ENCODE results near the gene DOC2A.
"Not testable (repeated sequence)": the region's sequence is repeated elsewhere in the genome, so short reads cannot be mapped to it uniquely, and the experiment has no call there.

The DOC2A gene

GRCh38 chr16:30026449-30026848 lies 15.6 kb upstream of the DOC2A start:
- no peak for DNase-seq

- DNase-seq: no peak
Observed at GRCh38 chr16:30025574-30025973, 14.7 kb upstream of the DOC2A start.

DNA sequence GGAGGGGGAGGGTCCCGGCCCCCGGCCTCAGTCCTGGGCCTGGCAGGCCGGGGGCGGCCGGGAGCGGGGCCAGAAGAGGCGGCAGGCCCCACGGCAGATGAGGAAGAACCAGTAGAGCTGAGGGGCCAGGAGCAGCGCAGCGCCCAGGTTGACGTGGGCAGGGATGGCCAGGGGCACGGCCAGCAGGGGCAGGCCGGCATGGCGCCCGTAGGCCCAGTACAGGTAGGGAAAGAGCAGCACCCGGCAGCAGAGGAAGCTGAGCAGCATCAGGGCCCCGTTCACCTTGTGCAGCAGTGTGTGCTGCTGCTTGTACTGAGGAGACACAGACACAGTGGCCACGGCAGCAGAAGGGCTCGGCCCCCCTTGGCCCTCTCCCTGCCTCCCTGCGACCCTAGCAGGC lies 14.3 kb upstream of the DOC2A start:
- DNase-seq: no peak

- no peak for DNase-seq
Observed at GRCh38 chr16:30024451-30024850, 13.6 kb upstream of the DOC2A start.

DNA sequence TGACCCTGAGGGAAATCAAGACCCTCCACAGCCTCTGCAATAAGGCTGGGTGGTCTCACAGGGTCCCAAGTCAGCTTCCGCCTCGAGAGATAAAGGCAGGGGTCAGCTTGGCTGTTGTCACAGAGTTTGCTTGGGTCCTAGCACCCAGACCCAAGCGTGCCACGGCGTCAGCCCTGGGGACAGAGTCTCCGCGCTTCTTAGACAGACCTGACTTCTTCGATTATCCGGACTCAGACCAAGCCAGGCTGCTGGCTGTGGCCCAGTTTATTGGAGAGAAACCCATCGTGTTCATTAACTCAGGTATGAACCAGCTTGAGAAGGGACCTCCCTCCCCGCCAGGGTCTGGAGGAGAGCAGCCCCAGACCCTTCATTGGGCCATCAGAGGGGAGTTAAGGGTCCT lies 12.8 kb upstream of the DOC2A start:
- DNase-seq: no peak

GRCh38 chr16:30022887-30023286 lies 12.1 kb upstream of the DOC2A start, which contains the start of gene C16orf92:
Gene C16orf92, plus strand, starts transcription at chr16:30023198. Its CDS starts 143 bp downstream, at chr16:30023341.
- no peak for DNase-seq

GRCh38 chr16:30018731-30019158 lies 7.9 kb upstream of the DOC2A start:
- no peak for DNase-seq

GRCh38 chr16:30017937-30018336 lies 7.1 kb upstream of the DOC2A start:
- DNase-seq: not testable (repeated sequence)

DNA sequence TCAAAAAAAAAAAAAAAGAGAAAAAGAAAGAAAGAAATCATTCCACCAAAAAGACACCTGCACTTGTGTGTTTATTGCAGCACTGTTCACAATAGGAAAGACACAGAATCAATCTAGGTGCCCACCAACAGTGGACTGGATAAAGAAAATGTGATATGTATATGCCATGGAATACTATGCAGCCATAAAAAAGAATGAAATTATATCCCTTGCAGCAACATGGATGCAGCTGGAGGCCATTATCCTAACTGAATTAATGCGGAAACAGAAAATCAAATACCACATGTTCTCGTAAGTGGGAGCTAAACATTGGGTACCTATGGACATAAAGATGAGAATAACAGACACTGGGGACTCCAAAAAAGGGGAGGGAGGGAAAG lies 6.4 kb upstream of the DOC2A start:
- DNase-seq: no peak

DNA sequence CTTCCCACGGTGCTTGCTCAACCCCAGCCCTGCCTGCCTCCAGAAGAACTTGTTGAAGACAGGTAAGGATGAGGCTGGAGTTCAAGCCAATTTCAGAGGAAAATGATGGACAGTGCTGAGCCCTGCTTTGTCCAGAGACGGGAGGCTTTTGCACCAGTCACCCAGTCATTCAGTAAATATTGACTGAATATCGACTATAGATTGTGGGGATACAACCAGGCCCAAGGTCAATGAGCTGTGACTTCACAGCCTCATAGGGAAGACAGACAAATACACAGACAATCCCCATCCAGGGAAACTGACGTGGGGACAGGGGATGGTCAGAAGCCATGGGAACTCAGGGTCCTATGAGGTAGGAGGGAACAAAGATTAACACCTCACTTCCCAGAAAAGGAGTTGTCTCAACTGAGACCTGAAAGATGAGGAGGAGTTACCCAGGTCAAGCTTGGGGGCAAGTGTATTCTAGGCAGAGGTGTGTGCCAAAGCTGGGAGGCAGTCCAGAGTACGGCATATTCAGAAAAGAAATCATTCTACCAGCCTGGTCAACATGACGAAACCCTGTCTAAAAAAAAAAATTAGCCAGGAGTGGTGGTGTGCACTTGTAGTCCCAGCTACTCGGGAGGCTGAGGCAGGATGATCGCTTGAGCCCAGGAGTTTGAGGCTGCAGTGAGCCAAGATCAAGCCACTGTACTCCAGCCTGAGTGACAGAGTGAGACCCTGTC lies 5.9 kb upstream of the DOC2A start:
- DNase-seq: no peak

- DNase-seq: not testable (repeated sequence)
Observed at GRCh38 chr16:30015450-30015849, 4.6 kb upstream of the DOC2A start.

DNA sequence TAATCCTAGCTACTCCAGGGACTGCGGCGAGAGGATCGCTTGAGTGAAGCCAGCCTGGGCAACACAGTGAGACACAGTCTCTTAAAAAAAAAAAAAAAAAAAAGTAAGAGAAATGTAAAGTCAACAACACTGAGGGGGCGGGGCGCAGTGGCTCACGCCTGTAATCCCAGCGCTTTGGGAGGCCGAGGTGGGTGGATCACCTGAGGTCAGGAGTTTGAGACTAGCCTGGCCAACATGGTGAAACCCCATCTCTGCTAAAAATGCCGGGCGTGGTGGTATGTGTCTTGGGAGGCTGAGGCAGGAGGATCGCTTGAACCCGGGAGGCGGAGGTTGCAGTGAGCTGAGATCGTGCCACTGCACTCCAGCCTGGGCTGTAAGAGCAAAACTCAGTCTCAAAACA lies 1.8 kb upstream of the DOC2A start:
- DNase-seq: not testable (repeated sequence)

- no peak for DNase-seq
Observed at GRCh38 chr16:30011714-30012504, 1.1 kb upstream of the DOC2A start.

DNA sequence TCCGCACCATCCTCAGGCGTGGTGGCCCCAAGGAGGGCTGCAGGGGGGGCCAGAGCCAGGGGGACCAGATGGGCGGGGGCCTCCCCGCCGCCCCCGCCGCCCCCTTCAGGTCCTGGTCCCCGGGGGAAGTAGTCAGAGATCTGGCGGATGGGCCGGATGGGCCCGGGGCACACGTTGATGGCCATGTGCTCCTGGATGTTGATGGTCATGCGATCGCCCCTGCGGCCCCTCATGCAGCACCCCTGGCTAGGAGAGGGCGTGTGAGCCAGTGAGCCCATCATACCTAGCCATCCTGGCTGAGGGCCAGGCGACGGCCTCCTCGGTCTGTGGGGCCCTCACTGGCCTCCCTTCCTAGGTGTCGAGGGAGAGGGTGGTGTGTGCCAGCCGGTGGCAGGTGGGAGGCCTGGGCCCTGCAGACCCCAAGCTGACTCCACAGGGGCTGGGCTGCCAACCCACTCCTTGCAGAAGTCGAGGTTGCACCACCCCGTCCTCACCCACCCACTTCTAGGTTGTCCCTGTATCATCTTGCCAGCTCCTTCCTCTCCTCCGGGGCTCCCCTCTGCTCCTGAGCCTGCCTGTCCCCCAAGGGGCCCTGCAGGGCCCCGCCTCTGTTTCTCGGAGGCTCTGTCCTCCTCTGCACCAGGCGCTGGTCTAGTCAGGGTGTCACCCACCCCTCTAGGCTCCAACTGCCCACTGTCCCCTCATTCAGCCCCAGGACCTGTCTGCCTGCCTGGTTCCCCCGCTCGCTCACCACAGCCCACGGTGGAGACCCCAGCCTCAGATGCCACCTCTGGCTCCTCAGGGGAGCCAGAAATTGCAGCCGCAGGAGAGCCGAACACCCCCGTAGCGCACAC lies 610 bp downstream of the DOC2A start:
- no peak for DNase-seq

DNA sequence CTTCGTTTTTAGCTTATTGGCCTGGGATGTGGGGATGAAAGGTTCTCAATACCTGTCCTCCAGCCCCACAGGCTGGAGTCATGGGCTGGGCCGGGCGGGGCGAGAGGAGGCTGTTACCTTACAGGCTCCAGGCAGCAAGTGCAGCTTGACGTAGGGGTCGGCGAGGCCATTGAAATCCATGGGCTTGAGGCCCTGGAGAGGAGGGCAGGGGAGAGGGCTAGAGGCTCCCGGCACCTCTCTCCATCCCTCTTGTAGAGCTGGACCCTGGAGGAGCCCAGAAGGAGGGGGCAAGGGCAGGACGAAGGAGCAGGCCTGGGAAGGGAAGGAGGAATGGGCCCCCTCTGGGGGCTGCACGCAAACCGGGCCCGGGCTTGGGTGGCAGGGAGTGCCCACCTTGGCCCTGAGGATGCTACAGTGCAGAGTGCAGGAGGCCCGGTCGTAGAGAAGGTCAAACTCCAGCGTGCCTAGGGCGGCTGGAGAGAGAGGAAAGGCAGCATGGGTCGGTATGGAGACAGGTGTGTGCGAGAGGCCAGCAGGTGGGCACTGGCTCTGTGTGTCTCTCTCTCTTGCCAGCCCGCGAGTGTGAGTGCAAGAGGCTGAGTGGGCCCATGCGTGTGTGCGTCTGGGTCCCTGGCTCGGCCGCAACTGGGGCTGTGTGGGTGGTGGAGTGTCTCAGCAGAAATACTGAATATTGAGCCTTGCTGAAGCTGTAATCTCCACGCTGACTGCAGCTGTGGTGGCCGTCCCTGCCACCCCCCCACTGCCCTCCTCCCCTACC lies 1.6 kb downstream of the DOC2A start:
- DNase-seq: no peak

GRCh38 chr16:30007378-30007895 lies 3.4 kb downstream of the DOC2A start:
- DNase-seq: no peak

DNA sequence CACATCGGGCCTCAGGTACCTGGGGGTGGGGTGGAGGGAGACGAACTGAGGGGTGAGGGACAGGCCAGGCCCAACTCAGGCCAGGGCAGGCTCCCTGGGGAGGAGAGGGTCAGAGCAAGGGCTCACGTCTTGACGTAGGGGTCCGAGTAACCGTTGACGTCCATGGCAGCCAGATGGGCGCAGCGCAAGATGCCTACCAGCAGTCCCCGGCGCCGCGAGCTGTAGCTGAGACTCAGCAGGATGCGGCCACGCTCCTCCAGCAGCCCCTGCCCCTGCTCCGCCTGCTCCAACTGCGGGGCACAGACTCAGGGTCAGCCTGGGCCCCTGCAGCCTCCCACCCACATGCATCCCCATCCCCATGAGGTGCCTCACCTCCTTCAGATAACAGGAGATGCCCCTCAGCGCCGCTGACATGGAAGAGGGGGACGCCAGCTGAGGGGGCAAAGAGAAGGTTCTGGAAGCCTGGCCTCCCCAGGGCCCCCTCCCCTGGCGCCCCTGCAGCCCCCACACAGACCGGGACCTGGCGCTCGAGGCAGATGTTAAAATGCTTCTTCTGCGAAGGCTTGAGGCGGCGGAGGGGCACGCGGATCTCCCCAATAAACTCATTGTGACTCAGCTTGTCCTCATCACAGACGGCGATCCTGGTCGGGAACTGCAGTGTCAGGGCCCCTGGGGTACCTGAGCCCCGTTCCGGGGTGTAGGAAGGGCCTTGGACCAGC lies 4.0 kb downstream of the DOC2A start:
- DNase-seq: no peak

GRCh38 chr16:30006095-30006473 lies 4.7 kb downstream of the DOC2A start:
- no peak for DNase-seq

DNA sequence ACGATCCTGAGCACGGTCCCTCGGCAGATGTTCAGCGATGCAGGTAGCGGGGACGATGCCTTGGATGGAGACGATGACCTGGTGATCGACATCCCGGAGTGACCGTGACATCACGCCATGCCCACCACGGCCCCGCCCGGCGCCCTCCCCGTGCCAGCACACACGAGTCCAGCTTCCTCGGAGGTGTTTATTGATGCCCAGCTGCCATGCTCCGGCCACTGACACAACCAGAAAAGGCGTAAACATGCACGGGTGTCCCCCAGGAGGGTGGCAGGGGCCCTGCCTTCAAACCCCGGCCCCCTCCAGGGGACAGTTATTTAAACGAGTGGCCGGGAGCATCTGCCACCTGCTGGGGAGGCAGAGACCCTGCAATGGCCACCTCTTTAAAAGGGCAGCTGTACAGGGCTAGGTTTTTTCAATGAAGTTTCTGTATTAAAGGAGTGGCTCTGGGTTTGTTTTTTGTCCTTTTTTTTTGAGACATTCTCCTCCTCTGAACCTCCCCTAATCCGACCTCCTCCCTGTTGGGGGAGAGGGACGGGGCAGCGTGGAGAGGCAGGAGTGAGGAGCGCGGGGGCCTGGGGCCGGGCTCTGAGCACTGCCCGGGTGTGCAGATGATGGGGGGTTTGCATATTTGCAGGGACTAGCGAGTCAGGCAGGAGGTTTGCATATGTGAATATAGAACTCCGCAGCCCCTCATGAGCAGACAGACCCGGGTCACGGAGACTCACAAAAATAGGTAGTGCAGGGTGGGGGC lies 5.3 kb downstream of the DOC2A start:
- DNase-seq: no peak

- no peak for DNase-seq
Observed at GRCh38 chr16:30004811-30005242, 6.0 kb downstream of the DOC2A start.

DNA sequence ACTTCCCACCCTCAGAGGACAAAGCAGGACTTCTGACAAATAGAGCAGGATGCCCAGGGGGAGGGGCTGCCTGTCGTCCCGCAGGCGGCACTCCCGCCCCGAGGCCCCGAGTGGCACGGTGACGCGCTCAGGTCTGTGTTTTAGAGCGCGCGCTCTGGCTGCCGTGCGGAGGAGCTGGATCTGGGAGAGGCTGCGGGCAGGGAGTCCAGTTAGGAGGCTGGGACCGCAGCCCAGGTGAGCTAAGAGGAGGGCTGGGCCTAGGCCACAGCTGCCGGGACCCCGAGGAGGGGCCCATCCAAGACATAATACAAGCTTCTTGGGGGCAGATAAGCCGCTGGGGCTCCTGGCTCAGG lies 6.4 kb downstream of the DOC2A start:
- peak; percentile 59 for DNase-seq

All from NCI-H524 treated with DMSO at 0.1 percent for 48 hours (cell line).